ENCODE measurements around the gene SLC15A3. TPM values are rescaled to one million over a fixed set of nuclear protein-coding genes. Genes with fewer than 3 reads are reported as not detected.

SLC15A3 gene
- total RNA-seq, 1 donor from 2014 or later: 66.3 TPM

DNA sequence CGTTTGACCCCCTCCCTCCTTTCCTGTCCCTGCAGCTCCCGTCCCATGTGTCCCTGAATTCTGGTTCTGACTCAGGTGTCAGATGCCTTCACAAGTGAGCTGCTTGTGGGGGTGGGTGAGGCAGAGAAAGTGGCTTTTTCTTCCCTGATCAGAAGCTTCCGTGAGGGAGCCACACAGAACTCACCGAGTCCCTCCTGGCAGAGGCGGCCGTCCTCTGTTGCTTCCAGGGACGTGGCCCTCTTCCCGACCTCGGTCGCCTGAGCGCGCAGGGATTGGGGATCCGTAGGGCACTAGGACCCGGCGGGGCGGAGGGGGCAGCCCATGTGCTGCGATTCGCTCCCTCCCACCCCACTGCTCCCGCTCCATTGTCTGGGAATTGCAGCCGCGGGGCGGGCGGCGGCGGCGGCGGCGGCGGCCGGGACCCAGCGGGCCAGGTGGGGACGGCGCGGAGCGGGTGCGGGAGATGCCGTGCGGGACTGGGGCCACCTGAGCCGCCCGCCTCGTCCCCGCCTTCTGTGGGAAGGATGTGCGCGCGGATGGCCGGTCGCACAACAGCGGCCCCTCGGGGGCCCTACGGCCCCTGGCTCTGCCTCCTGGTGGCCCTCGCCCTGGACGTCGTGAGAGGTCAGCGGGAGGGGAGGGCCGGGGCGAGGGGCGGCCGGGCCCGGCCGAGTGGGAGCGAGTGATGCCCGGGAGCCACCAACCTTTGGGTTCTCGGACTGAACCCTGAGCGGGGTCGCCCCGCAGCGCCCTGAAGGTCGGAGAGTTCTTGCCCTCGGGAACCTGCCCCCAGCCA, 27.7 kb downstream of the SLC15A3 start, which contains the start of gene TMEM132A:
TMEM132A (plus strand) TSS at position 351 of the 796 bp plus-strand sequence; CDS start at position 525, 174 bp downstream.
- H3K4me2 ChIP-seq (ENCODE audit: low read length): peak within 1 kb of the TSS; percentile 95
- DNase-seq (ENCODE audit: low read depth) (peak; percentile 59), FAIRE-seq (no peak)
- H3K9ac ChIP-seq (ENCODE audit: low read length): peak within 1 kb of the TSS; percentile 83
- Mint-ChIP-seq H3K27me3 (ENCODE audit: low read depth, unreplicated experiment) (no peaks in the 10 kb centered on the region), H3K36me3 (ENCODE audit: low read depth, unreplicated experiment) (peaks cover 25% of the 10 kb centered on the region), H3K4me1 (ENCODE audit: low read depth, unreplicated experiment) (peaks cover 13% of the 10 kb centered on the region), H3K9me3 (ENCODE audit: unreplicated experiment) (peaks cover 1% of the 10 kb centered on the region), H3K27ac (ENCODE audit: unreplicated experiment) (peak within 1 kb of the TSS; percentile 58), H3K4me3 (ENCODE audit: unreplicated experiment) (peak within 1 kb of the TSS; percentile 86)
- peak within 1 kb of the TSS; percentile 67 for H3K4me3 ChIP-seq (ENCODE audit: insufficient read depth, low read depth, low read length)
- H4K20me1 ChIP-seq (ENCODE audit: insufficient read depth, low read length): peaks cover 33% of the 10 kb centered on the region
- no peaks in the 10 kb centered on the region for H3K9me3 ChIP-seq (ENCODE audit: insufficient read depth, low read depth, low read length)
- peak within 1 kb of the TSS; percentile 57 for H2AFZ ChIP-seq (ENCODE audit: low read depth, low read length)
- peaks cover 23% of the 10 kb centered on the region for H3K4me1 ChIP-seq (ENCODE audit: insufficient read depth, low read length)
- TF ChIP-seq, protein P1, sequence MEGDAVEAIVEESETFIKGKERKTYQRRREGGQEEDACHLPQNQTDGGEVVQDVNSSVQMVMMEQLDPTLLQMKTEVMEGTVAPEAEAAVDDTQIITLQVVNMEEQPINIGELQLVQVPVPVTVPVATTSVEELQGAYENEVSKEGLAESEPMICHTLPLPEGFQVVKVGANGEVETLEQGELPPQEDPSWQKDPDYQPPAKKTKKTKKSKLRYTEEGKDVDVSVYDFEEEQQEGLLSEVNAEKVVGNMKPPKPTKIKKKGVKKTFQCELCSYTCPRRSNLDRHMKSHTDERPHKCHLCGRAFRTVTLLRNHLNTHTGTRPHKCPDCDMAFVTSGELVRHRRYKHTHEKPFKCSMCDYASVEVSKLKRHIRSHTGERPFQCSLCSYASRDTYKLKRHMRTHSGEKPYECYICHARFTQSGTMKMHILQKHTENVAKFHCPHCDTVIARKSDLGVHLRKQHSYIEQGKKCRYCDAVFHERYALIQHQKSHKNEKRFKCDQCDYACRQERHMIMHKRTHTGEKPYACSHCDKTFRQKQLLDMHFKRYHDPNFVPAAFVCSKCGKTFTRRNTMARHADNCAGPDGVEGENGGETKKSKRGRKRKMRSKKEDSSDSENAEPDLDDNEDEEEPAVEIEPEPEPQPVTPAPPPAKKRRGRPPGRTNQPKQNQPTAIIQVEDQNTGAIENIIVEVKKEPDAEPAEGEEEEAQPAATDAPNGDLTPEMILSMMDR (IDR thresholded peaks at IDR 0.05; ENCODE audit: insufficient read depth, low read depth, low read length): no peak
- TF ChIP-seq EZH2 (IDR thresholded peaks at IDR 0.05; ENCODE audit: insufficient read depth, low read length): no peak
- H3K36me3 ChIP-seq (ENCODE audit: insufficient read depth, low read length): peaks cover 15% of the 10 kb centered on the region
- H3K79me2 ChIP-seq (ENCODE audit: insufficient read depth, low read length): peaks cover 12% of the 10 kb centered on the region
- H3K27ac ChIP-seq (ENCODE audit: low read depth, low read length): no peak within 1 kb of the TSS
- no peaks in the 10 kb centered on the region for H3K27me3 ChIP-seq (ENCODE audit: insufficient read depth, low read length)

DNA sequence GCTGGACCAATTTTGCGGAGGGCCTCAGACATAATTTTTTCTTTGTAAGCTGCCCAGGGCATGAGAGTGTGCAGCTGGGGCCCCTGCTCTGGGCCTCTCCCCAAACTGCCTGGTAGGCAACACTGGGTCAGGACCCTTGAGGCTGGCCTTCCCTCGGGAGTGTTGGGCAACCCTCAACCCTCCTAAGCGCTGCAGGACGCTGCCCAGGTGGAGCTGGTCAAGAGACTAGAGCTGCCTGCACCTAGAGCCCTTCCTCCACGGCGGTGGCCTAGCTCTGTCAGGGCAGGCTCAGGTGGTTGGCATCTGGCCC, 28.2 kb downstream of the SLC15A3 start:
- no peak overlapping the region for H3K27ac ChIP-seq (ENCODE audit: low read depth, low read length)
- no peak for FAIRE-seq
- peaks cover 24% of the 10 kb centered on the region for H3K36me3 Mint-ChIP-seq (ENCODE audit: low read depth, unreplicated experiment)

More for the DNA sequence above, 28.2 kb downstream of the SLC15A3 start:
- Histone ChIP-seq H3K4me1 (ENCODE audit: insufficient read depth, low read length) (peaks cover 29% of the 10 kb centered on the region), H3K9me3 (ENCODE audit: insufficient read depth, low read depth, low read length) (no peaks in the 10 kb centered on the region), H2AFZ (ENCODE audit: low read depth, low read length) (peak overlapping the region; percentile 57), H3K4me2 (ENCODE audit: low read length) (peak overlapping the region; percentile 95), H3K4me3 (ENCODE audit: insufficient read depth, low read depth, low read length) (peak overlapping the region; percentile 67), H3K79me2 (ENCODE audit: insufficient read depth, low read length) (peaks cover 18% of the 10 kb centered on the region), H3K27me3 (ENCODE audit: insufficient read depth, low read length) (no peaks in the 10 kb centered on the region), H4K20me1 (ENCODE audit: insufficient read depth, low read length) (peaks cover 38% of the 10 kb centered on the region), H3K9ac (ENCODE audit: low read length) (peak overlapping the region; percentile 83), H3K36me3 (ENCODE audit: insufficient read depth, low read length) (peaks cover 15% of the 10 kb centered on the region)
- peak overlapping the region; percentile 75 for H3K4me3 Mint-ChIP-seq (ENCODE audit: unreplicated experiment)
- TF ChIP-seq, protein P1 (IDR thresholded peaks at IDR 0.05; ENCODE audit: insufficient read depth, low read depth, low read length): no peak
- no peak for TF ChIP-seq EZH2 (IDR thresholded peaks at IDR 0.05; ENCODE audit: insufficient read depth, low read length)
- H3K4me1 Mint-ChIP-seq (ENCODE audit: low read depth, unreplicated experiment): peaks cover 18% of the 10 kb centered on the region
- H3K9me3 Mint-ChIP-seq (ENCODE audit: unreplicated experiment): peaks cover 1% of the 10 kb centered on the region
- H3K27ac Mint-ChIP-seq (ENCODE audit: unreplicated experiment): no peak overlapping the region
- no peak for DNase-seq (ENCODE audit: low read depth)
- H3K27me3 Mint-ChIP-seq (ENCODE audit: low read depth, unreplicated experiment): no peaks in the 10 kb centered on the region

All from astrocyte (in vitro differentiated cells and primary cell).